Gastrocnemius medialis (tissue), 4 donors: ENCODE data around the gene AFTPH. TPM values are rescaled to one million over a fixed set of nuclear protein-coding genes. Genes with fewer than 3 reads are reported as not detected.

ENCODE experiments used
- ATAC-seq, 2 donors: fragments of 150-250 bp; one replicate each; pipeline ENCODE4 v1.9.1; 2016
- DNase-seq, 2 donors: peaks; one replicate each; pipeline ENCODE4 v3.0.0-alpha.2; 2019
- H3K27ac ChIP-seq, 4 donors: fragments of 200-600 bp; sonication (generic); 1 replicate in 1 of 4; 2 replicates in 3 of 4; pipeline ENCODE4 v1.5.1; 2016 to 2018; ENCODE audit warnings: mild to moderate bottlenecking in 2 of 4, moderate library complexity in 1 of 4
- H3K27me3 ChIP-seq, 3 donors: fragments of 200-600 bp; sonication (generic) in 2 of 3; 1 replicate in 1 of 3; 2 replicates in 2 of 3; pipeline versions ENCODE4 v1.5.1 to v1.6.0; 2016 to 2019; ENCODE audit warnings: mild to moderate bottlenecking in 1 of 3, moderate library complexity in 1 of 3
- H3K36me3 ChIP-seq, 2 donors: fragments of 200-600 bp; sonication (generic) in 1 of 2; one replicate each; pipeline ENCODE4 v1.5.1; 2017 to 2018
- H3K4me1 ChIP-seq, 2 donors: fragments of 200-600 bp; sonication (generic) in 1 of 2; one replicate each; pipeline ENCODE4 v1.5.1; 2016 to 2017; ENCODE audit warnings: mild to moderate bottlenecking in 2 of 2
- H3K4me3 ChIP-seq, 4 donors: fragments of 200-600 bp; sonication (generic) in 3 of 4; 1 replicate in 1 of 4; 2 replicates in 3 of 4; pipeline ENCODE4 v1.5.1; 2016 to 2019; ENCODE audit warnings: mild to moderate bottlenecking in 2 of 4
- H3K9me3 ChIP-seq, 3 donors: fragments of 200-600 bp; sonication (generic) in 2 of 3; 1 replicate in 1 of 3; 2 replicates in 2 of 3; pipeline ENCODE4 v1.5.1; 2016 to 2019
- POLR2A ChIP-seq, 2 donors: fragments of 450-650 bp; IDR thresholded peaks; one replicate each; pipeline ENCODE4 v1.6.1; 2017; ENCODE audit warnings: antibody characterized with exemption in 2 of 2, mild to moderate bottlenecking in 2 of 2, moderate library complexity in 2 of 2
- in situ Hi-C, 4 donors: fragments of 200-750 bp; cut with MboI; loops; one replicate each; pipeline versions ENCODE4 v1.15.0 to v1.8.0; 2017; ENCODE audit warnings: low sequenced_read_pairs in 4 of 4
- intact Hi-C: fragments of 100-400 bp; cut with DNase I; formaldehyde crosslinking; loops from one replicate; pipeline ENCODE4 v1.15.1; 2023; ENCODE audit warnings: low total_unique reads
- total RNA-seq, 4 donors: library from RNA; depleted of rRNA; stranded (reverse); fragments of >200 nt; gene quantifications; one replicate each; pipeline versions ENCODE4 v1.1.0 to v1.2.3, GENCODE V29; 2016
- TF ChIP-seq, protein P1 (sequence below), 5 experiments: fragments of 450-650 bp in 3 of 5; fragments of 200-600 bp in 2 of 5; sonication (generic) in 2 of 5; IDR thresholded peaks in 4 of 5; conservative IDR thresholded peaks in 1 of 5; 1 replicate in 4 of 5; 2 replicates in 1 of 5; pipeline ENCODE4 v1.5.1; 2016 to 2019; ENCODE audit warnings: antibody characterized with exemption in 5 of 5, mild to moderate bottlenecking in 3 of 5, moderate library complexity in 3 of 5

The AFTPH gene
- total RNA-seq, 4 donors from 2014 or later, result 13.9 to 18.1 (median 14.8) TPM

GRCh38 chr2:64532030-64532429 lies 7.9 kb downstream of the AFTPH start:
- H3K27me3 ChIP-seq, result no peaks in the 10 kb centered on the region
- peaks cover 20 to 27% of the 10 kb centered on the region in 2 donors for H3K4me1 ChIP-seq
- intact Hi-C loops (no loop called here), in situ Hi-C loops (no loop called here)
- no peaks in the 10 kb centered on the region for H3K9me3 ChIP-seq
- no peak overlapping the region for H3K27ac ChIP-seq
- DNase-seq, result no peak
- TF ChIP-seq, protein P1, sequence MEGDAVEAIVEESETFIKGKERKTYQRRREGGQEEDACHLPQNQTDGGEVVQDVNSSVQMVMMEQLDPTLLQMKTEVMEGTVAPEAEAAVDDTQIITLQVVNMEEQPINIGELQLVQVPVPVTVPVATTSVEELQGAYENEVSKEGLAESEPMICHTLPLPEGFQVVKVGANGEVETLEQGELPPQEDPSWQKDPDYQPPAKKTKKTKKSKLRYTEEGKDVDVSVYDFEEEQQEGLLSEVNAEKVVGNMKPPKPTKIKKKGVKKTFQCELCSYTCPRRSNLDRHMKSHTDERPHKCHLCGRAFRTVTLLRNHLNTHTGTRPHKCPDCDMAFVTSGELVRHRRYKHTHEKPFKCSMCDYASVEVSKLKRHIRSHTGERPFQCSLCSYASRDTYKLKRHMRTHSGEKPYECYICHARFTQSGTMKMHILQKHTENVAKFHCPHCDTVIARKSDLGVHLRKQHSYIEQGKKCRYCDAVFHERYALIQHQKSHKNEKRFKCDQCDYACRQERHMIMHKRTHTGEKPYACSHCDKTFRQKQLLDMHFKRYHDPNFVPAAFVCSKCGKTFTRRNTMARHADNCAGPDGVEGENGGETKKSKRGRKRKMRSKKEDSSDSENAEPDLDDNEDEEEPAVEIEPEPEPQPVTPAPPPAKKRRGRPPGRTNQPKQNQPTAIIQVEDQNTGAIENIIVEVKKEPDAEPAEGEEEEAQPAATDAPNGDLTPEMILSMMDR (IDR thresholded peaks at IDR 0.05 in 4 of 5, conservative IDR thresholded peaks at IDR 0.05 in 1 of 5), result no peak
- TF ChIP-seq POLR2A (IDR thresholded peaks at IDR 0.05), result no peak
- ATAC-seq, result no peak
- H3K4me3 ChIP-seq, result no peak overlapping the region
- no peaks in the 10 kb centered on the region for H3K36me3 ChIP-seq

DNA sequence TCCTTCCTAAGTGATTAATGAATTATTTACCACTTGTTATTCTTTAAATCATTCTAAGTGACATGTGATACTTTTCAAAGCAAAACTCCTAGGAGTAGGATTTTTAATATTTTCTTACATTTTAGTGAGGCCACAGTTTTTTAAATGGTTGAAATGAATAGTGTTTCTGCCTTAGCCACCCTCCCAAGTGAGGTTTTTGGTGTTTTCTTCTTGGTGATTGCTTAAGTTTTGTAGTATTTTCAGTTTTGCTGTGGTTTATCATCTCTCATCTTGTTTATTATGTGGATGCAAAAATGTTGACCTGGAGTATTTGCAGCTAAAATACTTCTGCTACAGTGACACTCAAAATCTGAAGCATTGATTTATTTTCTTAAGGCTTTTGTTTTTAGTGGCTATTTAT lies 9.8 kb downstream of the AFTPH start:
- no peak for TF ChIP-seq POLR2A (IDR thresholded peaks at IDR 0.05)
- TF ChIP-seq, protein P1 (IDR thresholded peaks at IDR 0.05 in 4 of 5, conservative IDR thresholded peaks at IDR 0.05 in 1 of 5), result no peak
- Histone ChIP-seq H3K9me3 (no peaks in the 10 kb centered on the region), H3K27ac (no peak overlapping the region), H3K4me1 (peaks cover 13 to 18% of the 10 kb centered on the region in 2 donors), H3K4me3 (no peak overlapping the region), H3K27me3 (no peaks in the 10 kb centered on the region), H3K36me3 (no peaks in the 10 kb centered on the region)
- DNase-seq (no peak), ATAC-seq (no peak)
- in situ Hi-C loops (no loop called here), intact Hi-C loops (no loop called here)

GRCh38 chr2:64534363-64534762 lies 10.2 kb downstream of the AFTPH start:
- Histone ChIP-seq H3K4me3 (no peak overlapping the region), H3K27ac (no peak overlapping the region), H3K9me3 (no peaks in the 10 kb centered on the region), H3K4me1 (peaks cover 13 to 18% of the 10 kb centered on the region in 2 donors), H3K36me3 (no peaks in the 10 kb centered on the region), H3K27me3 (no peaks in the 10 kb centered on the region)
- no peak for ATAC-seq
- DNase-seq, result no peak
- TF ChIP-seq POLR2A (IDR thresholded peaks at IDR 0.05), result no peak
- TF ChIP-seq, protein P1 (IDR thresholded peaks at IDR 0.05 in 4 of 5, conservative IDR thresholded peaks at IDR 0.05 in 1 of 5), result no peak
- intact Hi-C loops, result no loop called here
- in situ Hi-C loops, result no loop called here

- H3K4me1 ChIP-seq, result peaks cover 13 to 18% of the 10 kb centered on the region in 2 donors
- H3K27me3 ChIP-seq, result no peaks in the 10 kb centered on the region
- in situ Hi-C loops, result no loop called here
- H3K4me3 ChIP-seq, result no peak overlapping the region
- H3K9me3 ChIP-seq, result no peaks in the 10 kb centered on the region
- H3K27ac ChIP-seq, result no peak overlapping the region
- intact Hi-C loops, result no loop called here
- no peak for DNase-seq
- no peak for ATAC-seq
- TF ChIP-seq, protein P1 (IDR thresholded peaks at IDR 0.05 in 4 of 5, conservative IDR thresholded peaks at IDR 0.05 in 1 of 5), result no peak
- no peak for TF ChIP-seq POLR2A (IDR thresholded peaks at IDR 0.05)
- H3K36me3 ChIP-seq, result no peaks in the 10 kb centered on the region
Measured at GRCh38 chr2:64535024-64535423, 10.9 kb downstream of the AFTPH start.

DNA sequence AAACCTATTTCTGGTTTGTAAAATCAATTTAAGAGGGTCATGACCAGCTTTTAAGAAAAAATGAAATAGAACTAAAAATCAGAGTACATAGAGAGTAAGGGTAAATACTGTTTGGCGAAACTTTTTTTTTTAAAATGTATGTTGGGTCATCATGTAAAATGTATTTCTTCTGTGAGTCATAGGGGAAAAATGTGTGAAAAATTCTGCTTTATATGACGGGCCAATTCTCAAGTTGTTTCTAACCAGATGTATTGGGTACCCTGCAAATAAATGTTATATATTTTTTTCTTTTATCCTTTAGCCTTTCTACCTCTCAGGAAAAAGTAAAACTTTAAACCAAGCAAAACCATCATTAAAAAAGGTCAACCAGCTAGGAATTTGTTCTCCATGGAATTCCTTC lies 13.9 kb downstream of the AFTPH start:
- no peak for ATAC-seq
- no peaks in the 10 kb centered on the region for H3K36me3 ChIP-seq
- H3K27me3 ChIP-seq, result no peaks in the 10 kb centered on the region
- no peak overlapping the region for H3K4me3 ChIP-seq
- no peak for TF ChIP-seq POLR2A (IDR thresholded peaks at IDR 0.05)
- TF ChIP-seq, protein P1 (IDR thresholded peaks at IDR 0.05 in 4 of 5, conservative IDR thresholded peaks at IDR 0.05 in 1 of 5), result no peak
- no peaks in the 10 kb centered on the region for H3K9me3 ChIP-seq
- no peak for DNase-seq
- peaks cover 13 to 25% of the 10 kb centered on the region in 2 donors for H3K4me1 ChIP-seq
- in situ Hi-C loops, result no loop called here
- H3K27ac ChIP-seq, result no peak overlapping the region
- intact Hi-C loops, result no loop called here
